Natural killer cell (primary cell): ENCODE data around the gene LRRC15. TPM values are rescaled to one million over a fixed set of nuclear protein-coding genes. Genes with fewer than 3 reads are reported as not detected.

Source experiments
- ATAC-seq, 3 donors: fragments of 150-1000 bp in 2 of 3; fragments of 200-7000 bp in 1 of 3; cut with Tn5 transposase; 1 replicate in 1 of 3; 2 replicates in 2 of 3; pipeline ENCODE4 v1.10.0; 2021; ENCODE audit warnings: mild to moderate bottlenecking in 2 of 3, moderate library complexity in 2 of 3
- DNase-seq, 2 donors: peaks; one replicate each; pipeline versions ENCODE4 v3.0.0 to v3.0.0-alpha.2; 2013 to 2021; ENCODE audit warnings: mixed read lengths in 1 of 2
- H3K27ac ChIP-seq: one replicate; pipeline ENCODE4 v1.5.1; 2013; ENCODE audit warnings: mild to moderate bottlenecking, low read length
- H3K27me3 ChIP-seq: one replicate; pipeline ENCODE4 v1.6.1; 2013; ENCODE audit warnings: low read length; ENCODE audit not compliant: control insufficient read depth, insufficient read depth
- H3K36me3 ChIP-seq: one replicate; pipeline ENCODE4 v1.6.1; 2013; ENCODE audit warnings: low read length; ENCODE audit not compliant: control insufficient read depth, insufficient read depth
- H3K4me1 ChIP-seq: one replicate; pipeline ENCODE4 v1.6.1; 2013; ENCODE audit warnings: low read length; ENCODE audit not compliant: control insufficient read depth, insufficient read depth
- H3K4me3 ChIP-seq: one replicate; pipeline ENCODE4 v1.5.1; 2013; ENCODE audit warnings: low read length
- H3K9me3 ChIP-seq: one replicate; pipeline ENCODE4 v1.6.1; 2013; ENCODE audit warnings: low read length; ENCODE audit not compliant: control insufficient read depth, insufficient read depth
- H3K27ac Mint-ChIP-seq, 2 donors: one replicate each; pipeline ENCODE4 v1.8.0; 2022; ENCODE audit warnings: mild to moderate bottlenecking in 2 of 2, mixed read lengths in 2 of 2, moderate library complexity in 1 of 2
- H3K27me3 Mint-ChIP-seq, 2 donors: one replicate each; pipeline ENCODE4 v1.8.0; 2022; ENCODE audit warnings: low read depth in 2 of 2, mixed read lengths in 2 of 2
- H3K36me3 Mint-ChIP-seq: one replicate; pipeline ENCODE4 v1.8.0; 2022; ENCODE audit warnings: mixed read lengths
- H3K4me1 Mint-ChIP-seq, 2 donors: one replicate each; pipeline ENCODE4 v1.8.0; 2022; ENCODE audit warnings: mixed read lengths in 2 of 2
- H3K4me3 Mint-ChIP-seq: one replicate; pipeline ENCODE4 v1.8.0; 2022; ENCODE audit warnings: mild to moderate bottlenecking, moderate library complexity, mixed read lengths
- H3K9me3 Mint-ChIP-seq, 2 donors: one replicate each; pipeline ENCODE4 v1.8.0; 2022; ENCODE audit warnings: mixed read lengths in 2 of 2
- WGBS: methylation state at CpG from one replicate; pipeline ENCODE4 v1.1.7; 2013; ENCODE audit warnings: missing lambda C conversion rate; ENCODE audit not compliant: insufficient coverage; 5-methylcytosine and 5-hydroxymethylcytosine counted together
- intact Hi-C: fragments of 100-400 bp; cut with micrococcal nuclease; formaldehyde crosslinking; loops from one replicate; pipeline ENCODE4 v1.14.2; 2022
- total RNA-seq, 4 donors: library from RNA; stranded (reverse); fragments of 120-200 nt in 1 of 4; gene quantifications; one replicate each; pipeline versions ENCODE4 v1.2.3 to v1.2.4, GENCODE V29; 2013 to 2022
- TF ChIP-seq, protein P1 (sequence below): fragments of 200-600 bp; IDR thresholded peaks from one replicate; pipeline ENCODE4 v1.8.0; 2022; ENCODE audit warnings: antibody characterized with exemption

LRRC15 gene
- total RNA-seq, 3 donors from 2014 or later (not counting 1 experiment from before 2014, with no cell fraction given), result not detected

GRCh38 chr3:194379651-194380050, 10.1 kb upstream of the LRRC15 start:
- DNase-seq (no peak), ATAC-seq (no peak)
- Histone ChIP-seq H3K4me1 (no peaks in the 10 kb centered on the region), H3K9me3 (no peaks in the 10 kb centered on the region), H3K27me3 (no peaks in the 10 kb centered on the region), H3K36me3 (no peaks in the 10 kb centered on the region), H3K27ac (no peak overlapping the region), H3K4me3 (no peak overlapping the region)
- Mint-ChIP-seq H3K4me3 (no peak overlapping the region), H3K27ac (no peak overlapping the region), H3K36me3 (no peaks in the 10 kb centered on the region), H3K4me1 (no peaks in the 10 kb centered on the region), H3K9me3 (no peaks in the 10 kb centered on the region), H3K27me3 (peaks cover 18 to 26% of the 10 kb centered on the region in 2 donors)
- intact Hi-C loops, result no loop called here
- 83% methylated on average over 8 of the region's 9 CpGs for WGBS
- TF ChIP-seq, protein P1, sequence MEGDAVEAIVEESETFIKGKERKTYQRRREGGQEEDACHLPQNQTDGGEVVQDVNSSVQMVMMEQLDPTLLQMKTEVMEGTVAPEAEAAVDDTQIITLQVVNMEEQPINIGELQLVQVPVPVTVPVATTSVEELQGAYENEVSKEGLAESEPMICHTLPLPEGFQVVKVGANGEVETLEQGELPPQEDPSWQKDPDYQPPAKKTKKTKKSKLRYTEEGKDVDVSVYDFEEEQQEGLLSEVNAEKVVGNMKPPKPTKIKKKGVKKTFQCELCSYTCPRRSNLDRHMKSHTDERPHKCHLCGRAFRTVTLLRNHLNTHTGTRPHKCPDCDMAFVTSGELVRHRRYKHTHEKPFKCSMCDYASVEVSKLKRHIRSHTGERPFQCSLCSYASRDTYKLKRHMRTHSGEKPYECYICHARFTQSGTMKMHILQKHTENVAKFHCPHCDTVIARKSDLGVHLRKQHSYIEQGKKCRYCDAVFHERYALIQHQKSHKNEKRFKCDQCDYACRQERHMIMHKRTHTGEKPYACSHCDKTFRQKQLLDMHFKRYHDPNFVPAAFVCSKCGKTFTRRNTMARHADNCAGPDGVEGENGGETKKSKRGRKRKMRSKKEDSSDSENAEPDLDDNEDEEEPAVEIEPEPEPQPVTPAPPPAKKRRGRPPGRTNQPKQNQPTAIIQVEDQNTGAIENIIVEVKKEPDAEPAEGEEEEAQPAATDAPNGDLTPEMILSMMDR, result no peak

- WGBS, result 90% methylated on average over 6 of the region's 6 CpGs
- no peak overlapping the region for H3K27ac ChIP-seq
- Mint-ChIP-seq H3K4me1 (no peaks in the 10 kb centered on the region), H3K9me3 (no peaks in the 10 kb centered on the region), H3K27ac (no peak overlapping the region), H3K36me3 (no peaks in the 10 kb centered on the region), H3K4me3 (no peak overlapping the region), H3K27me3 (peaks cover 18 to 26% of the 10 kb centered on the region in 2 donors)
- no peaks in the 10 kb centered on the region for H3K4me1 ChIP-seq
- H3K36me3 ChIP-seq, result no peaks in the 10 kb centered on the region
- DNase-seq (no peak), ATAC-seq (no peak)
- intact Hi-C loops, result no loop called here
- TF ChIP-seq, protein P1, result no peak
- H3K27me3 ChIP-seq, result no peaks in the 10 kb centered on the region
- H3K4me3 ChIP-seq, result no peak overlapping the region
- H3K9me3 ChIP-seq, result no peaks in the 10 kb centered on the region
Observed at GRCh38 chr3:194379231-194379630, 9.7 kb upstream of the LRRC15 start.

GRCh38 chr3:194377708-194378107, 8.2 kb upstream of the LRRC15 start:
- peaks cover 12 to 13% of the 10 kb centered on the region in 2 donors for H3K27me3 Mint-ChIP-seq
- no peak overlapping the region for H3K27ac ChIP-seq
- TF ChIP-seq, protein P1, result no peak
- no peaks in the 10 kb centered on the region for H3K9me3 Mint-ChIP-seq
- ATAC-seq (no peak), DNase-seq (no peak)
- no peak overlapping the region for H3K4me3 Mint-ChIP-seq
- no peak overlapping the region for H3K4me3 ChIP-seq
- H3K27ac Mint-ChIP-seq, result no peak overlapping the region
- H3K9me3 ChIP-seq, result no peaks in the 10 kb centered on the region
- intact Hi-C loops, result no loop called here
- no peaks in the 10 kb centered on the region for H3K36me3 Mint-ChIP-seq
- H3K36me3 ChIP-seq, result no peaks in the 10 kb centered on the region
- H3K4me1 ChIP-seq, result no peaks in the 10 kb centered on the region
- 80% methylated on average over 1 of the region's 1 CpG for WGBS
- H3K4me1 Mint-ChIP-seq, result no peaks in the 10 kb centered on the region
- H3K27me3 ChIP-seq, result no peaks in the 10 kb centered on the region

DNA sequence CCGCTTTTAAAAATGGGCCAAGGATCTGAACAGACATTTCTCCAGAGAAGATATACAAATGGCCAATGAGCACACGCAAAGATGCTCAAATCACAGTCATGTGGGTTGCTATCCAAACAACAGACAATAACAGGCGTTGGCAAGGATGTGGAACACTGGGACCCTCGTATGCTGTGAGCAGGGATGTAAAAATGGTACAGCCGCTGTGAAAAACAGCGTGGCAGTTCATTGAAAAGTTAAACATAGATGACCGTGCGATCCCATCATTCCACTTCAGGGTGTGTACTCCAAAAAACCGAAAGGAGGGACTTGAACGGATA, 6.7 kb upstream of the LRRC15 start:
- H3K36me3 ChIP-seq, result no peaks in the 10 kb centered on the region
- ATAC-seq (no peak), DNase-seq (no peak)
- H3K27ac Mint-ChIP-seq, result no peak overlapping the region
- no peaks in the 10 kb centered on the region for H3K4me1 Mint-ChIP-seq
- no peaks in the 10 kb centered on the region for H3K27me3 ChIP-seq
- TF ChIP-seq, protein P1, result no peak
- H3K4me3 Mint-ChIP-seq, result no peak overlapping the region
- H3K27ac ChIP-seq, result no peak overlapping the region
- WGBS, result 87% methylated on average over 10 of the region's 10 CpGs
- no peaks in the 10 kb centered on the region for H3K36me3 Mint-ChIP-seq
- no peaks in the 10 kb centered on the region for H3K9me3 ChIP-seq
- H3K4me3 ChIP-seq, result no peak overlapping the region
- H3K9me3 Mint-ChIP-seq, result no peaks in the 10 kb centered on the region
- no peaks in the 10 kb centered on the region for H3K4me1 ChIP-seq
- intact Hi-C loops, result no loop called here
- peaks cover 8 to 15% of the 10 kb centered on the region in 2 donors for H3K27me3 Mint-ChIP-seq
